ENCODE results near the gene MYO15A.

The MYO15A gene

GRCh38 chr17:18224387-18225120 is 116.0 kb downstream of the MYO15A start:
- peak overlapping the region; percentile 69; the same call in 1 of the 2 replicates for H3K27ac ChIP-seq
- no peak for TF ChIP-seq CTCF (conservative IDR thresholded peaks at IDR 0.05)

GRCh38 chr17:18225121-18225641 is 116.6 kb downstream of the MYO15A start, which contains the start of gene LLGL1:
LLGL1 (plus strand) TSS chr17:18225635; CDS start chr17:18225683, 48 bp downstream.
- TF ChIP-seq CTCF (conservative IDR thresholded peaks at IDR 0.05), result no peak
- peak within 1 kb of the TSS; percentile 69; the same call in 1 of the 2 replicates for H3K27ac ChIP-seq

- H3K27ac ChIP-seq, result peak overlapping the region; percentile 69; the same call in 1 of the 2 replicates
- no peak for TF ChIP-seq CTCF (conservative IDR thresholded peaks at IDR 0.05)
Measured at GRCh38 chr17:18225642-18226283, 117.2 kb downstream of the MYO15A start.

GRCh38 chr17:18226284-18226945 is 117.9 kb downstream of the MYO15A start:
- peak overlapping the region; percentile 69; the same call in 1 of the 2 replicates for H3K27ac ChIP-seq
- TF ChIP-seq CTCF (conservative IDR thresholded peaks at IDR 0.05), result no peak

GRCh38 chr17:18227635-18228034 is 119.1 kb downstream of the MYO15A start:
- no peak for TF ChIP-seq CTCF (conservative IDR thresholded peaks at IDR 0.05)
- no peak overlapping the region for H3K27ac ChIP-seq

GRCh38 chr17:18228176-18228682 is 119.7 kb downstream of the MYO15A start:
- TF ChIP-seq CTCF (conservative IDR thresholded peaks at IDR 0.05), result no peak

GRCh38 chr17:18229254-18229653 is 120.7 kb downstream of the MYO15A start:
- TF ChIP-seq CTCF (conservative IDR thresholded peaks at IDR 0.05), result no peak
- H3K27ac ChIP-seq, result no peak overlapping the region

More at GRCh38 chr17:18228176-18228682, 119.7 kb downstream of the MYO15A start:
- no peak overlapping the region for H3K27ac ChIP-seq

All from VCaP (cell line).